Neural cell (in vitro differentiated cells): ENCODE measurements around the gene PDE6A. TPM values are rescaled to one million over a fixed set of nuclear protein-coding genes. Genes with fewer than 3 reads are reported as not detected.

Experiments
- H2AFZ ChIP-seq: fragments of 200-600, 300-800 bp; sonication (generic), shearing (Covaris generic); 2 replicates; pipeline ENCODE4 v1.6.0; 2014; ENCODE audit warnings: low read depth, mild to moderate bottlenecking, antibody characterized with exemption, low read length, moderate library complexity
- H3F3A ChIP-seq: fragments of 200-600 bp; shearing (Covaris generic); 2 replicates; pipeline ENCODE4 v1.6.1; 2016; ENCODE audit warnings: mild to moderate bottlenecking, moderate library complexity, mixed read lengths, antibody characterized with exemption, low read length; ENCODE audit not compliant: insufficient read depth, poor library complexity, severe bottlenecking
- H3K27ac ChIP-seq: fragments of 200-600, 300-800 bp; sonication (generic), shearing (Covaris generic); 2 replicates; pipeline ENCODE4 v1.5.1; 2014; ENCODE audit warnings: mild to moderate bottlenecking, low read length, moderate library complexity
- H3K27me3 ChIP-seq: fragments of 300-800, 200-600 bp; sonication (generic), shearing (Covaris generic); 2 replicates; pipeline ENCODE4 v1.6.0; 2014; ENCODE audit warnings: mild to moderate bottlenecking, low read depth, low read length, moderate library complexity; ENCODE audit not compliant: insufficient read depth
- H3K36me3 ChIP-seq: fragments of 300-800, 200-600 bp; sonication (generic), shearing (Covaris generic); 2 replicates; pipeline ENCODE4 v1.5.1; 2014; ENCODE audit warnings: mild to moderate bottlenecking, antibody characterized with exemption, low read length, moderate library complexity; ENCODE audit not compliant: insufficient read depth
- H3K4me2 ChIP-seq: fragments of 300-800, 200-600 bp; sonication (generic), shearing (Covaris generic); 2 replicates; pipeline ENCODE4 v1.6.0; 2014; ENCODE audit warnings: mild to moderate bottlenecking, low read length
- H3K4me3 ChIP-seq: fragments of 300-800, 200-600 bp; sonication (generic), shearing (Covaris generic); 2 replicates; pipeline ENCODE4 v1.5.1; 2014; ENCODE audit warnings: mild to moderate bottlenecking, low read length, moderate library complexity
- H3K79me2 ChIP-seq: fragments of 200-600 bp; shearing (Covaris generic); replicated peaks from 2 replicates; pipeline ENCODE4 v1.6.0; 2014; ENCODE audit warnings: mild to moderate bottlenecking, low read length, moderate library complexity; ENCODE audit not compliant: insufficient read depth
- H3K9ac ChIP-seq: fragments of 300-800, 200-600 bp; sonication (generic), shearing (Covaris generic); 2 replicates; pipeline ENCODE4 v1.6.1; 2016; ENCODE audit warnings: mild to moderate bottlenecking, low read length, mixed read lengths
- H3K9me2 ChIP-seq: fragments of 200-600 bp; shearing (Covaris generic); 2 replicates; pipeline ENCODE4 v1.6.1; 2016; ENCODE audit warnings: mild to moderate bottlenecking, low read length, mixed read lengths; ENCODE audit not compliant: insufficient read depth
- H3K9me3 ChIP-seq: fragments of 200-600, 300-800 bp; sonication (generic), shearing (Covaris generic); 2 replicates; pipeline ENCODE4 v1.6.1; 2016; ENCODE audit warnings: mild to moderate bottlenecking, mixed run types, low read length, moderate library complexity, mixed read lengths
- H4K20me1 ChIP-seq: fragments of 200-600 bp; shearing (Covaris generic); 2 replicates; pipeline ENCODE4 v1.6.1; 2016; ENCODE audit warnings: mild to moderate bottlenecking, mixed run types; ENCODE audit not compliant: insufficient read depth
- CTCF ChIP-seq: fragments of 450-650 bp; IDR thresholded peaks from 2 replicates; pipeline ENCODE4 v1.5.1; 2014; ENCODE audit warnings: antibody characterized with exemption, mild to moderate bottlenecking, moderate library complexity; ENCODE audit not compliant: poor library complexity, severe bottlenecking
- EP300 ChIP-seq: fragments of 450-650 bp; conservative IDR thresholded peaks from 2 replicates; pipeline ENCODE4 v1.6.1; 2014; ENCODE audit warnings: antibody characterized with exemption, mild to moderate bottlenecking, moderate library complexity; ENCODE audit not compliant: poor library complexity, severe bottlenecking
- EZH2 ChIP-seq: fragments of 200-600, 300-800 bp; shearing (Covaris generic), sonication (generic); IDR thresholded peaks from 2 replicates; pipeline ENCODE4 v1.6.1; 2014; ENCODE audit warnings: antibody characterized with exemption, low read length, borderline replicate concordance, mild to moderate bottlenecking; ENCODE audit not compliant: insufficient read depth, poor library complexity, severe bottlenecking
- MXI1 ChIP-seq: fragments of 450-650 bp; conservative IDR thresholded peaks from 2 replicates; pipeline ENCODE4 v1.6.1; 2014; ENCODE audit warnings: antibody characterized with exemption, mild to moderate bottlenecking; ENCODE audit not compliant: poor library complexity, severe bottlenecking
- POLR2AphosphoS5 ChIP-seq: IDR thresholded peaks from 2 replicates; pipeline ENCODE4 v1.6.1; 2012
- RAD21 ChIP-seq: fragments of 450-650 bp; conservative IDR thresholded peaks from 2 replicates; pipeline ENCODE4 v1.6.1; 2014; ENCODE audit warnings: antibody characterized with exemption, mild to moderate bottlenecking, moderate library complexity
- REST ChIP-seq: IDR thresholded peaks from 2 replicates; pipeline ENCODE4 v1.6.1; 2012; ENCODE audit warnings: borderline replicate concordance
- SMC3 ChIP-seq: fragments of 450-650 bp; conservative IDR thresholded peaks from 2 replicates; pipeline ENCODE4 v1.6.1; 2014; ENCODE audit warnings: antibody characterized with exemption, mild to moderate bottlenecking, moderate library complexity; ENCODE audit not compliant: poor library complexity
- TAF1 ChIP-seq: IDR thresholded peaks from 2 replicates; pipeline ENCODE4 v1.6.1; 2012; ENCODE audit warnings: low read depth
- polyA plus RNA-seq: library from polyadenylated mRNA; depleted of rRNA; stranded (reverse); fragments of >200 nt; gene quantifications from 2 replicates; pipeline ENCODE4 v1.2.3, GENCODE V29; 2014

Gene PDE6A
- polyA plus RNA-seq, 1 donor from 2014 or later, result not detected

GRCh38 chr5:149849966-149850910, 94.4 kb downstream of the PDE6A start:
- H3K9me2 ChIP-seq, result no peaks in the 10 kb centered on the region
- H2AFZ ChIP-seq, result no peak overlapping the region
- TF ChIP-seq EP300 (no peak), RAD21 (no peak), POLR2AphosphoS5 (no peak), EZH2 (no peak), MXI1 (no peak), SMC3 (no peak), CTCF (no peak), REST (no peak), TAF1 (no peak)
- H3K4me2 ChIP-seq, result no peak overlapping the region
- no peak overlapping the region for H3K27ac ChIP-seq
- no peaks in the 10 kb centered on the region for H3F3A ChIP-seq
- H4K20me1 ChIP-seq, result no peaks in the 10 kb centered on the region
- H3K79me2 ChIP-seq, result no peaks in the 10 kb centered on the region
- no peaks in the 10 kb centered on the region for H3K27me3 ChIP-seq
- no peaks in the 10 kb centered on the region for H3K9me3 ChIP-seq
- no peak overlapping the region for H3K9ac ChIP-seq
- no peak overlapping the region for H3K4me3 ChIP-seq
- no peaks in the 10 kb centered on the region for H3K36me3 ChIP-seq

GRCh38 chr5:149849280-149849965, 95.2 kb downstream of the PDE6A start:
- Histone ChIP-seq H3K9me2 (no peaks in the 10 kb centered on the region), H3K36me3 (no peaks in the 10 kb centered on the region), H3K27ac (no peak overlapping the region), H3K79me2 (no peaks in the 10 kb centered on the region), H3F3A (no peaks in the 10 kb centered on the region), H3K9ac (no peak overlapping the region), H3K9me3 (no peaks in the 10 kb centered on the region), H2AFZ (no peak overlapping the region), H4K20me1 (no peaks in the 10 kb centered on the region), H3K27me3 (no peaks in the 10 kb centered on the region), H3K4me3 (no peak overlapping the region), H3K4me2 (no peak overlapping the region)
- TF ChIP-seq REST (no peak), MXI1 (no peak), CTCF (no peak), RAD21 (no peak), POLR2AphosphoS5 (no peak), SMC3 (no peak), EZH2 (no peak), EP300 (no peak), TAF1 (no peak)
